NCI-H1694 (cell line): Measurements from ENCODE around the gene EIF3D.

Experiments used
- DNase-seq: peaks from one replicate; lab custom pipeline; 2025; lab: John Stamatoyannopoulos, UW

EIF3D gene

GRCh38 chr22:36465232-36466021 is 63.5 kb downstream of the EIF3D start:
- no peak for DNase-seq

GRCh38 chr22:36464715-36465231 is 64.2 kb downstream of the EIF3D start:
- DNase-seq, result no peak

- DNase-seq, result no peak
Measured at GRCh38 chr22:36463783-36464184, 65.2 kb downstream of the EIF3D start.

- DNase-seq, result peak; percentile 52
Measured at GRCh38 chr22:36461665-36462649, 67.0 kb downstream of the EIF3D start.
